ENCODE measurements around the gene DCUN1D2. TPM values are rescaled to one million over a fixed set of nuclear protein-coding genes. Genes with fewer than 3 reads are reported as not detected.
A peak's percentile ranks its signal among the peaks of the same experiment; 100 is the strongest.

DCUN1D2 gene
- total RNA-seq, 6 donors from 2014 or later: 10.1 to 53.4 (median 26.5) TPM

GRCh38 chr13:113506025-113506685, 15.6 kb upstream of the DCUN1D2 start:
- 54% methylated on average over 10 to 15 of the region's 16 CpGs for WGBS, 2 donors
- peak in 1 of 2 donors; percentile 4 for ATAC-seq (ENCODE audit: low FRiP score in 2 of 2)
- Histone ChIP-seq H3K27ac (no peak overlapping the region), H3K9me3 (no peaks in the 10 kb centered on the region), H3K4me1 (peaks cover 0 to 3% (median 0%) of the 10 kb centered on the region in 4 donors), H3K36me3 (peaks cover 11 to 69% (median 45%) of the 10 kb centered on the region in 4 donors), H3K4me3 (no peak overlapping the region), H3K27me3 (no peaks in the 10 kb centered on the region)
- TF ChIP-seq POLR2A (IDR thresholded peaks at IDR 0.05): no peak
- TF ChIP-seq POLR2AphosphoS5 (IDR thresholded peaks at IDR 0.05): no peak
- no peak for TF ChIP-seq EP300 (IDR thresholded peaks at IDR 0.05)
- TF ChIP-seq CTCF (IDR thresholded peaks at IDR 0.05): no peak
- DNase-seq: no peak

- H3K27ac ChIP-seq: no peak overlapping the region
- DNase-seq (no peak), ATAC-seq (ENCODE audit: low FRiP score in 2 of 2) (no peak)
- WGBS, 2 donors: 90 to 91% methylated on average over 13 to 16 of the region's 16 CpGs
- TF ChIP-seq EP300 (IDR thresholded peaks at IDR 0.05): no peak
- no peak for TF ChIP-seq CTCF (IDR thresholded peaks at IDR 0.05)
- no peak for TF ChIP-seq POLR2AphosphoS5 (IDR thresholded peaks at IDR 0.05)
- TF ChIP-seq POLR2A (IDR thresholded peaks at IDR 0.05): no peak
- no peaks in the 10 kb centered on the region for H3K27me3 ChIP-seq
- H3K36me3 ChIP-seq: peaks cover 28 to 85% (median 61%) of the 10 kb centered on the region in 4 donors
- no peak overlapping the region for H3K4me3 ChIP-seq
- H3K4me1 ChIP-seq: no peaks in the 10 kb centered on the region
- H3K9me3 ChIP-seq: no peaks in the 10 kb centered on the region
Observed at GRCh38 chr13:113502686-113503085, 12.2 kb upstream of the DCUN1D2 start.

GRCh38 chr13:113500530-113501265, 10.2 kb upstream of the DCUN1D2 start:
- peaks cover 32 to 100% (median 72%) of the 10 kb centered on the region in 4 donors for H3K36me3 ChIP-seq
- no peak for TF ChIP-seq CTCF (IDR thresholded peaks at IDR 0.05)
- TF ChIP-seq POLR2A (IDR thresholded peaks at IDR 0.05): no peak
- no peak for TF ChIP-seq EP300 (IDR thresholded peaks at IDR 0.05)
- no peak for TF ChIP-seq POLR2AphosphoS5 (IDR thresholded peaks at IDR 0.05)
- 83 to 85% methylated on average over 11 of the region's 11 CpGs for WGBS, 2 donors
- no peak overlapping the region for H3K4me3 ChIP-seq
- ATAC-seq (ENCODE audit: low FRiP score in 2 of 2) (no peak), DNase-seq (no peak)
- peaks cover 0 to 6% (median 4%) of the 10 kb centered on the region in 4 donors for H3K4me1 ChIP-seq
- H3K27me3 ChIP-seq: no peaks in the 10 kb centered on the region
- H3K9me3 ChIP-seq: no peaks in the 10 kb centered on the region
- H3K27ac ChIP-seq: no peak overlapping the region

DNA sequence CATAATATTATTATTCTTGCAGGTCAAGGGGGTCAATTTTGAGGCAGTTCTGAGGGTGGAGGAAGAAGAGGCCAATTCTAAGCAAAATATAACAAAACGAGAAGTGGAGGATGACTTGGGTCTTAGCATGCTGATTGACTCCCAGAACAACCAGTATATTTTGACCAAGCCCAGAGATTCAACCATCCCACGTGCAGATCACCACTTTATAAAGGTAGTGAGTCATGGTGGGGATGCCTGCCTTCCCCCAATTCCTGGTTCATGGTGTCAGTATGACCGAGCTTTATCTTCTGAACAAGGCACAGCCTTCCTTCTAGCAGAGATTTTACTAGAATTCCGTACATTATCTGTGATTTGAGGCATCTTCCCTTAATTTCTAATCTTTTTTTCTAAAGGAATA, 9.4 kb upstream of the DCUN1D2 start:
- Histone ChIP-seq H3K36me3 (peaks cover 32 to 100% (median 78%) of the 10 kb centered on the region in 4 donors), H3K4me3 (no peak overlapping the region), H3K9me3 (no peaks in the 10 kb centered on the region), H3K27me3 (no peaks in the 10 kb centered on the region), H3K27ac (no peak overlapping the region), H3K4me1 (peaks cover 0 to 13% (median 6%) of the 10 kb centered on the region in 4 donors)
- no peak for TF ChIP-seq EP300 (IDR thresholded peaks at IDR 0.05)
- no peak for TF ChIP-seq POLR2A (IDR thresholded peaks at IDR 0.05)
- TF ChIP-seq CTCF (IDR thresholded peaks at IDR 0.05): no peak
- no peak for TF ChIP-seq POLR2AphosphoS5 (IDR thresholded peaks at IDR 0.05)
- ATAC-seq (ENCODE audit: low FRiP score in 2 of 2) (no peak), DNase-seq (no peak)
- WGBS, 2 donors: 92 to 97% methylated on average over 4 of the region's 4 CpGs

All from upper lobe of left lung (tissue), 6 donors.